ENCODE data around the gene CNFN. TPM values are rescaled to one million over a fixed set of nuclear protein-coding genes. Genes with fewer than 3 reads are reported as not detected.

Gene CNFN
- total RNA-seq, 4 donors from 2014 or later = 3.4 to 7.3 TPM; not detected in 2

DNA sequence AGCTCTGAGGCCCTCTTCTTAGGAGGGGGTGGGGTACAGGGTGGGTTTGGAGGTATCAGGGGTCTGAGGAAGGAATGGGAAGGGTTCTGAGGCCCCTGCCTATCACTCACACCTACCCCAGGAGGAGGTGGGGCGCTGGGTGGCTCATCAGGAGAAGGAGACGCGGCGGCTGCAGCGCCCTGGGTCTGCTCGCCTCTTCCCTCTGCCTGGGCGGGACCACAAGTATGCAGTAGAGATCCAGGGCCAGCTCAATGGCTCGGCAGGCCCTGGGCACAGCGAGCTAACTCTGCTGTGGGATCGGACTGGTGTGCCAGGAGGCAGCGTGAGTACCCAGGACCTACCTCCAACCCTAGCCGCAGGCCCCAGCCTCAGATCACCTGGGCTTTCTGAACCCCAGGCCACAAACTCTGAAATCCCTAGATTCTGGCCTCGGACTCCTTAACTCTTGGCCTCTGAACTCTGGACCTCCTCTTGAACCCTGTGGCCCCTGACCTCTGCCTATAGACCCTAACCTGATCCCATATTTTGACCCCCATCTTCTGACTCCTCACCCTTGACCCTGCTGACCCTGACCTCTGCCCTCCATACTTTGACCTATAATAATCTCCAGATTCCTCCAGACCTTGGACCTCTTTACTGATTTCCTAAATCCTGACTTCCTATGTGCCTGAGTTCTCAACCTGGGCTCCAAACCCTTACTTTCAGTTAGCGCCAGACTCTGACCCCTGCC is 40.6 kb downstream of the CNFN start:
- TF ChIP-seq, protein P1, sequence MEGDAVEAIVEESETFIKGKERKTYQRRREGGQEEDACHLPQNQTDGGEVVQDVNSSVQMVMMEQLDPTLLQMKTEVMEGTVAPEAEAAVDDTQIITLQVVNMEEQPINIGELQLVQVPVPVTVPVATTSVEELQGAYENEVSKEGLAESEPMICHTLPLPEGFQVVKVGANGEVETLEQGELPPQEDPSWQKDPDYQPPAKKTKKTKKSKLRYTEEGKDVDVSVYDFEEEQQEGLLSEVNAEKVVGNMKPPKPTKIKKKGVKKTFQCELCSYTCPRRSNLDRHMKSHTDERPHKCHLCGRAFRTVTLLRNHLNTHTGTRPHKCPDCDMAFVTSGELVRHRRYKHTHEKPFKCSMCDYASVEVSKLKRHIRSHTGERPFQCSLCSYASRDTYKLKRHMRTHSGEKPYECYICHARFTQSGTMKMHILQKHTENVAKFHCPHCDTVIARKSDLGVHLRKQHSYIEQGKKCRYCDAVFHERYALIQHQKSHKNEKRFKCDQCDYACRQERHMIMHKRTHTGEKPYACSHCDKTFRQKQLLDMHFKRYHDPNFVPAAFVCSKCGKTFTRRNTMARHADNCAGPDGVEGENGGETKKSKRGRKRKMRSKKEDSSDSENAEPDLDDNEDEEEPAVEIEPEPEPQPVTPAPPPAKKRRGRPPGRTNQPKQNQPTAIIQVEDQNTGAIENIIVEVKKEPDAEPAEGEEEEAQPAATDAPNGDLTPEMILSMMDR (IDR thresholded peaks at IDR 0.05; ENCODE audit: low read depth) = no peak

DNA sequence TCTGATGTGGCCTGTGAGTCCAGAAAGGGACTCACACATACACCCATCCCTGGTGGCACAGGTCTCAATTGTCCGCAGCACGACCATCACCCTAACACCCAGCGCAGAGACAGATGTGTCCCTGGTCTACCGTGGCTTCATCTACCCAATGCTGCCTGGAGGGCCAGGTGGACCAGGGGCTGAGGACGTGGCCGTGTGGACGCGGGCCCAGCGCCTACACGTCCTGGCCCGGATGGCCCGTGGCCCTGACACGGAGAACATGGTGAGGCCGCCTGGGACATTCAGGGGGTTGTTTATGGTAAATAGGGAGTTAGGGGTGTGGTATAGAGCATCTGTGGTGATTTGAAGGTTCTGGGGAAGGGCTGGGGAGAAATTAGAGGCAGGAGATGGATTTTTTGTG is 41.9 kb downstream of the CNFN start:
- TF ChIP-seq, protein P1 (IDR thresholded peaks at IDR 0.05; ENCODE audit: low read depth) = no peak

DNA sequence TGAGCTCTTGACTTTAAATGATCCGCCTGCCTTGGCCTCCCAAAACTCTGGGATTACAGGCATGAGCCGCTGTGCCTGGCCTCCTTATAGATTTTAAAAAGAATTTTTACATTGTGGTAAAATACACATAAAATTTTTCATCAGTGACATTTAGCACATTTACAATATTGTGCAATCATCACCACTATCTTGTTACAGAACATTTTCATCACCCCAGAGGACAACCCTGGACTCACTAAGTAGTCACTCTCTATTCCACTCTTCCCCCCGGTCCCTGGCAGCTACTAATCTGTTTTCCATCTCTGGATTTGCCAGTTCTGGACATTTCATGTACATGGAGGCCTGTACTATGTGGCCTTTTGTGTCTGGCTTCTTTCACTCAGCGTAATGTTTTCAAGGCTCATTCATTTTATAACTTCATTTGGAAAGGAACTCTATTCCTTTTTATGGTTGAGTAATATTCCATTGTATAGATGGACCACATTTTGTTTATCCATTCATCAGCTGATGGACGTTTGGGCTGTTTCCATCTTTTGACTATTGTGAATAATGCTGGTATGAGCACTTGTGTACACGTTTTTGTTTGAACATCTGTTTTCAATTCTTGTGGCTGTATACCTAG is 44.8 kb downstream of the CNFN start:
- TF ChIP-seq, protein P1 (IDR thresholded peaks at IDR 0.05; ENCODE audit: low read depth) = no peak

DNA sequence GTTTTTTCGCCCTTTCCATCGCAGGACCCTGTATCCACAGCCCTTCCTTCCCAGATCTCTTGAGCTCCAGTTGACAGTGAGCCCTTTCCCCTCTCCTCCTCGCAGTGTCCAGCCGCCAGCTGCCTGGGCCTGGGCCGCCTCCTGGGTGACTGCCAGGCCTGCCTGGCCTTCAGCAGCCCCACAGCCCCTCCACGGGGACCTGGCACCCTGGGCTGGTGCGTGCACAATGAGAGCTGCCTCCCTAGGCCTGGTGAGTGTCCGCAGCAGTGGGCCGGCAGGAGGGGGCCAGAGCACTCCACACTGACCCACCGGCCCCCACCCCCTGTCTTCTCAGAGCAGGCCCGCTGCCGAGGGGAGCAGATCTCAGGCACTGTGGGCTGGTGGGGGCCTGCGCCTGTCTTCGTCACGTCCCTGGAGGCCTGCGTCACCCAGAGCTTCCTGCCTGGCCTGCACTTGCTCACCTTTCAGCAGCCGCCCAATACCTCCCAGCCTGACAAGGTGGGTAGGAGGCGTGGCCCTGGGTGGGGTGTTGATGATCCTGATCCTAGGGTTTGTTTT is 45.7 kb downstream of the CNFN start:
- TF ChIP-seq, protein P1 (IDR thresholded peaks at IDR 0.05; ENCODE audit: low read depth) = no peak

DNA sequence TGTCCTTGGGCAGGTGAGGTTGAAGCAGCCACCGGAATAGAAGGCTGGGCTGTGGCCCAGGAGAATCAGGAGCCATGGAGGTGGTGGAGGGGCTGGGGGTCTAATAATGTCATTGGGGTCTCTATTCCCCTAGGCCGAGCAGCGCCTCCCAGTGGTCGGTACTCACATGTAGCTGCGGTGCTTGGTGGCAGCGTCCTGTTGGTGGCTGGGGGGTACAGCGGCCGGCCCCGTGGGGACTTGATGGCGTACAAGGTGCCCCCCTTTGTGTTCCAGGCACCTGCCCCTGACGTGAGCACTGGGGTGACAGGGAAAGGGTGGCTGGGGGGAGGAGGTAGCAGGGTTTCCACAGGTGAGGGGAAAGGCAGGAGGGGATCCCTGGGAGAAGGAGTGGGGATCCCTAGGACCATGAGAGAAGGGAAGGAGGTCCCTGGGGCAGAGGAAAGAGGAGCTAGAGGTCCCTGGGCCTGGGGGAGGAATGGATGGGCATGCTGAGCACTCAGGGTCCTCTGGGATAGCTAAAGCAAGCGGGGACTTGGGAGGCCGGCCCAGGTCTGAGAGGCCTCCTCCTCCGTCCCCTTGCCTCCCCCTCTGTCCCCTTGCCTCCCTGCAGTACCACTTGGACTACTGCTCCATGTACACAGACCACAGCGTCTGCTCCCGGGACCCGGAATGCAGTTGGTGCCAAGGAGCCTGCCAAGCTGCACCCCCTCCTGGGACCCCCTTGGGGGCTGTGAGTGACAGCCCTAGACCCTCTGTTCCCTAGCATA is 46.6 kb downstream of the CNFN start:
- TF ChIP-seq, protein P1 (IDR thresholded peaks at IDR 0.05; ENCODE audit: low read depth) = no peak

Small RNA genes within 50 kb of the gene (small RNA-seq; reads per million reads assigned to genes)
- gene MIR8077 = not detected

Other genes with a start within 250 kb of the CNFN start
- gene DEDD2, start 172.6 kb downstream of the CNFN start, total RNA-seq = 10 to 100 TPM; 17.1 to 34.5 (median 27.0) TPM
- 1 to 10 TPM; 3.9 to 9.8 (median 5.8) TPM for gene ZNF526, start 170.0 kb downstream of the CNFN start, total RNA-seq
- 10 to 100 TPM; 16.0 to 22.0 (median 17.1) TPM for gene GSK3A, start 147.7 kb downstream of the CNFN start, total RNA-seq
- 10 to 100 TPM in 3 of 4 donors, 1 to 10 TPM in 1; 9.9 to 19.4 (median 14.0) TPM for gene ERF, start 135.2 kb downstream of the CNFN start, total RNA-seq
- gene CIC, start 121.0 kb downstream of the CNFN start, total RNA-seq = 10 to 100 TPM; 12.4 to 49.9 (median 14.9) TPM
- gene PRR19, start 88.2 kb downstream of the CNFN start, total RNA-seq = under 1 TPM in 1 of 4 donors, not detected in 3; 0.75 TPM
- 1 to 10 TPM; 2.1 to 9.3 (median 4.7) TPM for gene PAFAH1B3, start 87.7 kb downstream of the CNFN start, total RNA-seq
- gene TMEM145, start 77.0 kb downstream of the CNFN start, total RNA-seq = not detected
- 10 to 100 TPM; 11.9 to 58.8 (median 17.0) TPM for gene MEGF8, start 64.7 kb downstream of the CNFN start, total RNA-seq
- gene LIPE, start 37.1 kb upstream of the CNFN start, total RNA-seq = 1,000 to 10,000 TPM; 1,365 to 4,468 (median 1,601) TPM
- gene CXCL17, start 52.6 kb upstream of the CNFN start, total RNA-seq = not detected
- 1 to 10 TPM in 2 of 4 donors, under 1 TPM in 2; 0.22 to 6.0 (median 2.1) TPM for gene CEACAM1, start 138.2 kb upstream of the CNFN start, total RNA-seq
- gene CEACAM8, start 204.6 kb upstream of the CNFN start, total RNA-seq = under 1 TPM in 1 of 4 donors, not detected in 3; 0.98 TPM